Fibroblast of skin of right biceps (primary cell): Measurements from ENCODE around the gene CCNE1.

Experiments
- DNase-seq: peaks from one replicate; pipeline ENCODE4 v3.0.0-alpha.2; 2013

The CCNE1 gene

GRCh38 chr19:29811125-29812079 lies at the start of gene CCNE1:
TSS of gene CCNE1 (plus strand) at chr19:29811991. CDS start at chr19:29812556, 565 bp downstream.
- peak; percentile 89 for DNase-seq

- DNase-seq, result no peak
Observed at GRCh38 chr19:29763196-29763595, 48.6 kb upstream of the CCNE1 start.

- no peak for DNase-seq
Observed at GRCh38 chr19:29764361-29764760, 47.4 kb upstream of the CCNE1 start.

GRCh38 chr19:29766100-29766499 lies 45.7 kb upstream of the CCNE1 start:
- no peak for DNase-seq

- DNase-seq, result no peak
Observed at GRCh38 chr19:29767039-29767735, 44.6 kb upstream of the CCNE1 start.

GRCh38 chr19:29768166-29768565 lies 43.6 kb upstream of the CCNE1 start:
- no peak for DNase-seq

GRCh38 chr19:29769997-29770396 lies 41.8 kb upstream of the CCNE1 start:
- no peak for DNase-seq

- DNase-seq, result no peak
Observed at GRCh38 chr19:29770648-29771047, 41.1 kb upstream of the CCNE1 start.

GRCh38 chr19:29771708-29772414 lies 39.9 kb upstream of the CCNE1 start:
- peak; percentile 47 for DNase-seq

GRCh38 chr19:29772696-29773095 lies 39.1 kb upstream of the CCNE1 start:
- no peak for DNase-seq

GRCh38 chr19:29773141-29773540 lies 38.6 kb upstream of the CCNE1 start:
- DNase-seq, result no peak

- DNase-seq, result no peak
Observed at GRCh38 chr19:29774126-29774525, 37.7 kb upstream of the CCNE1 start.

GRCh38 chr19:29777781-29778309 lies 33.9 kb upstream of the CCNE1 start:
- no peak for DNase-seq

- no peak for DNase-seq
Observed at GRCh38 chr19:29779921-29780320, 31.9 kb upstream of the CCNE1 start.

- DNase-seq, result no peak
Observed at GRCh38 chr19:29781386-29782259, 30.2 kb upstream of the CCNE1 start.

- DNase-seq, result no peak
Observed at GRCh38 chr19:29782260-29782580, 29.6 kb upstream of the CCNE1 start.

GRCh38 chr19:29783627-29784190 lies 28.1 kb upstream of the CCNE1 start:
- DNase-seq, result no peak

- DNase-seq, result no peak
Observed at GRCh38 chr19:29784598-29785223, 27.1 kb upstream of the CCNE1 start.

GRCh38 chr19:29785360-29785759 lies 26.4 kb upstream of the CCNE1 start:
- DNase-seq, result no peak

- no peak for DNase-seq
Observed at GRCh38 chr19:29785955-29786589, 25.7 kb upstream of the CCNE1 start.

GRCh38 chr19:29787281-29787680 lies 24.5 kb upstream of the CCNE1 start:
- DNase-seq, result no peak
